GM19023 (cell line): Measurements from ENCODE around the gene C17orf75.

ENCODE experiments used
- ATAC-seq: cut with Tn5 transposase; IDR thresholded peaks from one replicate; pipeline ENCODE4 v1.9.1; 2021; ENCODE audit warnings: mild to moderate bottlenecking, moderate library complexity; ENCODE audit not compliant: unreplicated experiment

The C17orf75 gene

GRCh38 chr17:32279891-32280716 is 61.9 kb downstream of the C17orf75 start:
- no peak for ATAC-seq

- ATAC-seq = no peak
These were observed 63.2 kb downstream of the C17orf75 start for GRCh38 chr17:32278815-32279214.
